HG02943 (cell line): ENCODE measurements around the gene CCL14.
"Not testable (repeated sequence)": the region's sequence is repeated elsewhere in the genome, so short reads cannot be mapped to it uniquely, and the experiment has no call there.

ENCODE experiments used
- ATAC-seq: cut with Tn5 transposase; IDR thresholded peaks from one replicate; pipeline ENCODE4 v1.9.1; 2021; ENCODE audit warnings: mild to moderate bottlenecking, low read depth, moderate library complexity; ENCODE audit not compliant: unreplicated experiment

Gene CCL14

GRCh38 chr17:35947156-35947585, 39.4 kb downstream of the CCL14 start:
- no peak for ATAC-seq

DNA sequence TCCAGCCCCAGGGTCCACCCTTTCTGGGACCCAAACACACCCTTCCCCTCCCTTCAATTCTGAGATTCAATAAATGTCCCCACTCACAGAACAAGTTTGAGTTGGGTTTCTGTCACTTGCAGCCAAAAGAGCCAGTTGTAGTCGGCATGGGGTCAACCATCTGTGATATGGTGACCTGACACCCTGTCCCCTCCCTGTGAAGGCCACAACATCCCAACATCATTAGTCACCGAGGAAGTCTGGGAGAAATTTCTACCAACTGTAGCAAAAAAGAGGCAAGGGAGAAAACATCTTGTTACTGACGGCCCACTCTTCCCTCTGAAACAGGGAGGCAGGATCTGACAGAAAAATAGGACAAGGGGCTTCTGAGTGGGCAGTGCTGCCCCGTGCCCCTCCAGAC, 42.4 kb downstream of the CCL14 start:
- ATAC-seq = no peak

GRCh38 chr17:35943537-35943936, 43.0 kb downstream of the CCL14 start, which contains the start of gene LYZL6:
LYZL6 (minus strand) TSS chr17:35943713; CDS start chr17:35939356, 4,357 bp downstream.
- ATAC-seq = no peak

DNA sequence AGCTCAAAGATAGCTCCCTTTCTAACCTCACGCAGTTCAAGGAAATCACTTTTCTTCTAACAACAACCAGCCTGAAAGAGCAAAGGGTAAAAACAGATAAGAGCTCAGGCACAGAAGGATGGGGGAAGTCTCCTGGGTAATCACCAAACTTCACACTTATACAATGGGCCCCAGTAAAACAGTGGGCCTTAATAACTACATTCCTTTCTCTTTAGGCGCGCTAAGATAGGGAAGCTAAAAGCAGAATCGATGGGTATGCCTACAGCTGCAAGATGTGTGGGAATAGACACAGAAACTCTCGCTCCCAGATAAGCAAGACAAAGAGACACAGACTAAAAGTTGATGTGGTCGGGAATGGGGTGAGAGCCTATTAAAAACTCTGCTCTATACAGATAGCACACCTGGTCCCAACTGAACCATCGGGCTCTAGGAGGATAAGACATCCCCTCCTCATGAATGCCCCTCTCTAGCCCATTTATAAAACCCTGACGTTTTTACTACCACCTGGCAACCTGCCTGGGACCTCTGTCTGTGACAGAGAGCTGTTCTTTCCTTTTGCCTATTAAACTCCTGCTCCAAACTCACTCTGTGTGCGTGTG, 43.8 kb downstream of the CCL14 start:
- no peak for ATAC-seq

- not testable (repeated sequence) for ATAC-seq
Observed at GRCh38 chr17:35938492-35938891, 48.0 kb downstream of the CCL14 start.

- ATAC-seq = no peak
Observed at GRCh38 chr17:35936063-35936462, 50.5 kb downstream of the CCL14 start.

- ATAC-seq = no peak
Observed at GRCh38 chr17:35934760-35935159, 51.8 kb downstream of the CCL14 start.
